HG03159 (cell line): ENCODE data around the gene SDK1.

Source experiments
- ATAC-seq: cut with Tn5 transposase; IDR thresholded peaks from one replicate; pipeline ENCODE4 v1.9.1; 2021; ENCODE audit warnings: mild to moderate bottlenecking, moderate library complexity; ENCODE audit not compliant: unreplicated experiment

Gene SDK1

DNA sequence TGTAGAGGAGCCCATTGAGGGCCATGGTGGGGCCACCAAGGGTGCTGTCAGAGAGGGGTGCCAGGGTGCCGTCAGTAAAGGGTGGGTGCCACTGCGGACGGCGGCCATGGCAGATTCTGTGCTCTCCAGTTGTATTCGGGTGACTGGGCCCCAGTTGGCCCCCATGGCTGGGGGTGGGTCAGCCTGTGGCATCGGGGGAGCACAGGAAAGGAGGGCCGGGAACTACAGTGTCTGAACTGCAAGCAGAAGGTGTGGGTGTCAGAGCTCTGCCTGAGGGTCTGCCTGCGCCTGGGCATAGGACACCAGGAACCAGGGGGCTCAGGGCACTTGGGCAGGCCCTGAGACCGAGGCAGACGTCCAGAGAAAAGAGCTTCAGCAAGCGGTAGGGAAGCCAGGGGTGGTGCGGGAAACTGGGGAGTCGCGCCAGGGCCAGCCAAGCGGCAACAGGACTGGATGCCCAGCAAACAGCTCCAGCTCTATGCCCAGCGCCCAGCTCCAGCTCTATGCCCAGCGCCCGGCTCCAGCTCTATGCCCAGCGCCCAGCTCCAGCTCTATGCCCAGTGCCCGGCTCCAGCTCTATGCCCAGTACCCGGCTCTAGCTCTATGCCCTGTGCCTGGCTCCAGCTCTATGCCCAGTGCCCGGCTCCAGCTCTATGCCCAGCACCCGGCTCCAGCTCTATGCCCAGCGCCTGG, 878.8 kb downstream of the SDK1 start:
- ATAC-seq, result no peak

DNA sequence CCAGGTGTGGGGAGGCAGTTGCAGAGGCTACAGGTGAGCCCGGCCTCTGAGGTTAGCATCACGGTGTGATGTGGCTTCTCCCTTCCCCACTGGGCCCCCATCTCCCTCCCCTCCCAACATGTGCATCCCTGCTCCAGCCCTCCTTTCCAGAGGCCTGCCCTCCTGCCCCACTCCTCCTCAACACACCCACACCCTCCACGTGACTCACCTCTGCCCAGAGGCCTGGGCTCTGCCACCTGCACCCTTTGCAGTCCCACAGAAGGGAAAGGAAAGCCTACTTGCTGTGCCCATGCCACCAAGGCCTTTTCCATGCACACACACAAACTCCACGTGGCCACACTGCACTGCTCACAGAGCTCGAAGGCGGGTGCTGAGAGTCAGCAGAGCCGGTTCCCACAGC, 880.4 kb downstream of the SDK1 start:
- ATAC-seq, result no peak

DNA sequence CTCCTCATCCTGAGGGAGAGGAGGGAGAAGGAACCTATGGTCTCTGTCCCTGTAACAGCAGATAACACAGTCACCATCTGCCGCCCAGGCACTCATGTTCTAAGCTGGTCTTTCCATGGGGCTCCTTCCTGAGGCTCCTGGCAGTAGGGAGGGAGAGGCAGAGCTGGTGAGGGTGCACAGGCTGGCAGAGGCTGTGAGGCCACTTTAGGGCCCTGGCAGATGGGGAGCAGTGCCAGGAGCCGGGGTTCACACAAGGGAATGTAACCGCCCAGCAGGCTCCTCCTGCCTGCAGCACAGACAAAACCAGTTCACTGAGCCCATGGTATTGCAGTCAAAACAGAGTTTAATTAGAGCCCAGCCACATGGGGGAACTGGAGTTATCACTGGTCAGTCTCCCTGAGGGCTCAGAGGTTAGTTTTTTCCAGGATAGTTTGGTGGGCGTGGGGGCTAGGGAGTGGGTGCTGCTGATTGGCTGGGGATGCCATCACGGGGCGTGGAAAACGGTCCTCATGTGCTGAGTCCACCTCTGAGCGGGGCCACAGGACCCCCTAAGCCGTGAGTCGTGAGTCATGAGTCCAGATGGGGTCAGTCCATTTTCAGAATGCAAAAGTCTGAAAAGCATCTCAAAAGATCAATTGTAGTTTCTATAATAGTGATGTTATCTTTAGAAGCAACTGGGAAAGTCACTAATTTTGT, 881.7 kb downstream of the SDK1 start:
- ATAC-seq, result no peak

DNA sequence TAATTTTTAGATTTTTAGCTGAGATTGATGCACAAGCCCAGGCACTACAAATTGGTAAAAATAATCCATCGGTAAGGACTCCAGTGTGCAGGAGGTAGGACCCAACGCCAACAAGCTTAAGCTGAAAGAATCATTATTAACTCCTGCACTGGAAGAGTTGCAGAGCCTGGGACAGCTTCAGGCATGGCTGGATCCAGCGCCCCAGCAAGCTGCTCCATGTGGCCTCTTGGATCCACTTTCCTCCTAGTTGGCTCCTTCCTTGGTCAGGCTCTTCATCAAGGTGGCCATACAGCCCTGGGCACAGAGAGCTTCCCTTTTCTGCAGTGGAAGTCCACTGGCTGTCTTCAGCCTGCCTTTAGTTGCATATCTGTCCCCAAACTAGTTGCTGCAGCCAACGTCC, 883.6 kb downstream of the SDK1 start:
- ATAC-seq, result no peak

DNA sequence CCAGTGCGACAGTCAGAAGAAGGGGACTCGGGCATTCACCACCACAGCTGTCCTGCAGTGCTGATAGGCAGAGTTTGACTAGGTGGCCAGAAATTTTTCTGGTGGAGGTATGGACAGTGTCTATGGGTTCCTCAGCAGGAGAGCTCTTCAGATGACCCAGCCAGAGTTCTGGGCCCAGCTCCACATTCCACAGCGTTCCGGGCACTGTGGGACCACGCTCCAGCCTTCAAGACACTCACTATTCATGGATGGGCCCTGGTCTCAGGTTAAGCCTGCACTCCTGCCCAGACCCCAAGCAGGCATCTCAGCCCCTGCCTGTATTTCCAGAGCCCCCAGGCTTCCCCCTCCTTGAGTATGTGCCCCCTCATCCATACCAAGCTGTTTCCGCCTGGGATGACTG, 884.1 kb downstream of the SDK1 start:
- no peak for ATAC-seq

DNA sequence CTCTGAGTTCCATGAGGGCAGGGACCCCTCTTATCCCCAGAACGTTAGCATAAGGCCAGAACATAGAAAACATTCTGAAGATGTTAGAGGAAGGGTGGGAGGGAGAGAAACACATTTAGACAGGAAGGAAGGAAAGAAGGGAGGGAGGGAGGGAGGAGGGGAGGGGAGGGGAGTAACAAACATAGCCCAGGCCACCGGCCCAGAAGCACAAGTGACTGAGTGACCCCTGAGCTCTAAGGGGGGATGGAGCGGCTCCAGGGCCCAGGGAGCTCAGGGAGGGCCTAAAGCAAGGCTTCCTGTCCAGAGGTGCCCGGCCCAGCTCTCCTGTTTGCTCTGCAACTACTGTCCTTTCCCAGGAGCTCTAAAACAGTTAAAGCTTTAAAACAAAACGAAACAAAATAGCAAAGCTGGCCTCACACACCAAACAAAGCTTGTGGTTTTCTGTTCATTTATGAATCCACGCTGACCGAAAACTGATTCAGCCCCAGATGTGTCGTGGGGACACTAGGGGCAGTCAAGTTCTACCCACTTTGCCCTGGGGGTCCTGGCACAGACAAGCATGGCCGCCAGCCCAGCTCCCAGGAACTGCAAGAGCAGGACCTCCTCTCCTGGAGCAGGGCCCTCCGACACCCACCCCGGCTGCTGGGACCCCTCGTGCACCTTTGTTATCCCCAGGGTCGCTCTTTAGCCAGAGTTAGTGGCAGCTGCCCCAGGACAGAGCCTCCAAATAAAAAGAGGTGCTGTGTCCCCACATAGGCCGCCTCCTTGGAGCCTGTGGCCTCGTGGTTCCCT, 884.9 kb downstream of the SDK1 start:
- ATAC-seq, result no peak

DNA sequence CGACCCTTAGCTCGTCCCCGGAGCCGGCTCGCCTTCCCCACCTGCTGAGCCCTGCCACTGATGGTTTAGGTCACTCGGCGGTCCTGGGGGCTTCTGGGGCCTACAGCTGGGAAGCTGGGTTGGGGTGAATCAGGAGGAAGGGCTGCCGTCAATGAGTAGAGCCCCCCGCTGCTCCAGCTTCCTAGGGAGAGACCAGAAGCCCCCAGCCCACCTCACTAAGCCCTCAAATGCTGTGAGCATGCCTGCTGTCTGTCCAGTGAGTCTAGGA, 885.4 kb downstream of the SDK1 start:
- ATAC-seq, result no peak

DNA sequence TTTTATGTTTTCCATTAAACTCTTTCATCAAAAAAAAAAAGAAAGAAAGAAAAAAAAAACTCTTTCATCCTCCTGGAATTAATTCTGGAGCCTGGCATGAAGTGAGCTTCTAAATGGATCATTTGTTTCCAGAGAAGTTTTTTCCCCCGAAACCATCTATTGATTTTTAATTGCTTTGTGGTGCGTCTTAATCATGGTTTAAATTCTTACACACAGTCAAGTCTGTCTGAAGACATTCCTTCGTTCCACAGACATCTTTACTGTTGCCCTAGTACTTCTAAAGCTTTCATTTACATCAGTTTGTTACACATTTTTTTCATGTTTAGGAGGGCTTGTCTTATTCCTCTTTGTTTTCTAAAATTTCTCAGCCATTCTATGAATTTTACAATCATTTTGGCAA, 887.6 kb downstream of the SDK1 start:
- no peak for ATAC-seq

DNA sequence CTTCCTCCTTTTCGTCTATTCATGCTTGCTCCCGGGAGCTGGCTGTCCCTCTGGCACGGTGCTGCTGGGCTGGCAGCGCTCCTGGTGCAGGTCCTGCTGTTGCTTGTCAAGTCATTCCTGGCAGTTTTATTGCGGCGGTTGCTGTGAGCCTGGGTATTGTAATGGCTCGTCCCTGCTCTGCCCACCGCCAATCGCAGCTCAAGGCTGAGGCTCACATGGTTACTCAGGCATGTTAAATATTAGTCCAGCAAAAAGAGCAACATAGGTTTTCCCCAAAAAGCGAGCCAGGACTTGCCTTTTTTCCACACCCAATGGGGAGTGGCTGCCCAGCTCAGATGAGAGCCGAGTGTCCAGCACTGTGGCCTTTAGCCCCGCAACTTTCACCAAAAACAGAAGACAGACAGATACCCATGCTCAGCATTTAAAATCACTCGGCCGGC, 888.1 kb downstream of the SDK1 start:
- no peak for ATAC-seq

DNA sequence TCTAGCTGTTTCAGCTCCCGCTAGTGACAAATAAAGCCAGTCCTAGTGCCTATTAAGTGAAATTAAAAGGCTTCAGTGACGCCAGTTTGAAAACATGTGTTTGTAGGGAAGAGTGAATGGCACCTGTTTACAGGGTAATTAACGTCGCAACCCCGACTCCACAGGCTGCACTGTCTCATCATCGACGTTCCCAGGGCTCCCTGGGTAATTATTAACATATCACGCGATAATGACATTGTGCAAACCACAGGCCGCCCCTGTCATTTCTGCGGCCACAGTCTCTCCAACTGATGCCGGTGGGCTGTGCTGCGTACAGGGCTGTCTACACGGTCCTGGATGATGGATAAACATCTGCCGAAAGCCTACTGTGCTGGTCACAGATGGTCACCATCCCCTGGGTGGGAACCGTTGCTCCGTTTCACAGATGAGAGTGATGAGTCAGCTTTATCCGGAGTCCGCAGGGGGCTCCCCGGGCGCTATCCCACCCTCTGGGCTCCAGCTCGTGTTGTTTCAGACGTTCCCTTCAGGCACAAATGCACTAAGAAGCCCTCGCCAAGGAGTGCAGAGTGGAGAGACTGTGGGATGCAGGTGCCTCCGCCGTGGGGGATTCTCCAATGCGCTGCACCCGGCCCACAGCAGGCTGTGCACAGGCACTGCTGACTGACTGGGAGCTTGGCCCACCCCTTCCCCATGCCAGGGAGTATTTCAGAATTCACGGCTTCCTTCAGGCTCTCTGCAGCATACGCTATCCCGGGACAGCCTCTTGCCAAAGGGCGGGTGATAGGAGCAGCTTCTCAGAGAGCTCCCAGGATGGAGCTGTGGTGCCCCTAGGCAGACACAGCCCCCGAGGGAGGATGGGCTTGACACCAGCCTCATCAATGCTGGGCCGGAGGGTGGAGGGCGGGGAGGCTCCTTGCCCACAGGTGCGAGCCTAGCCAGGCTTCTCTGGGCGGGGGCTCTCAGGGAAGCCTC, 889.2 kb downstream of the SDK1 start:
- no peak for ATAC-seq

DNA sequence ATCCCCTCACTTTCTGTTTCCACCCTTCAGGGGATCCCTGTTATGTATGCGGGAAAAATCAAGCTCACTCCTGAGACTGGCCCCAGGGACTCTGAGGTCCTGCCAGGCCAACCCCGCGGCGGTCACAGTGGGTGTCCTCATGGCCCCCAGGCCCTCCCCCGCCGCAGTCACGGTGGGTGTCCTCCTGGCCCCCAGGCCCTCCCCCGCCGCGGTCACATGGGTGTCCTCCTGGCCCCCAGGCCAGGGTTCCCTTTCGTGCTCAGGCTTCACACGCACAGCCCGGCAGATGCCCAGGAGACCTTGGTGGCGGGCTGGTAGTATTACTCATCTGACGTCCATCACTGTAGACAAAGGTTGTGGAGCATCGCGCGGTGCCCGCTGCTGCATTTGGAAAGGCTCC, 890.0 kb downstream of the SDK1 start:
- ATAC-seq, result no peak

DNA sequence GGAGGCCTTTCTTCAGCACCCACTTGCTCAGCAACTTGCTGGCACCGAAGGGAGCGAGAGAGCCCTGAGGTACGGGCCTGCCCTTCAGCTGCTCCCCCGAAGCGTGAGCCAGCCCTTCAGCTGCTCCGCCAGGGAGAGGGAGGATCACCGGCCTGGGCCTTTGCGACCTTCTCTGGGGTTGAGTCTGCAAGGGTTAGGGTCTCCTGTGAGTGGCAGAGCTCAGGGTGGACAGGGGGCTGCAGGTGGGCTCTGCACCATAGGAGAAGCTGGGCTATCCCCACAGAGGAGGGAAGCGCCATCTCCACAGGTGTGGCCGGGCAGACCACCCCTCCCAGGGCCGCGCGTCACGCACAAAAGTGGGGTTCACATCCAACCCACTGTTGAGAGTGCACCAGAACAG, 890.5 kb downstream of the SDK1 start:
- no peak for ATAC-seq

DNA sequence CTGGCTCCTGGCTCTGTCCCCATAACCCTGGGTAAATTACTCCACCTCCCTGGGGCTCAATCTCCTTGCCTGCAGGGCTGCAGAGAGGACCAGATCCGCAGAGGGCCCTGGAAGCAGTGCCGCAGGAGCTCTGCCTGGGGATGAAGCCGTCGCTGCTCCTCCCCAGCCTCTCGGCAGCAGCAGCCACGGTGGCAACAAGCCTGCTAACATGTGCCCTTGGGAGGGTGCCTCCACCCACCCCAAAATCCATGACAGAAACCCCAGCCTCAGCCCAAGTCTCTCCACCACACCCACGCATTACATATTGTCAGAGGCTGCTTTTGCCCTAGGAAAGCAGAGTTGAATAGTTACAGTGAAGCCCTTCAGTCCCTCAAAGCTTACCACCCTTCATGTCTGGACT, 894.6 kb downstream of the SDK1 start:
- ATAC-seq, result no peak

DNA sequence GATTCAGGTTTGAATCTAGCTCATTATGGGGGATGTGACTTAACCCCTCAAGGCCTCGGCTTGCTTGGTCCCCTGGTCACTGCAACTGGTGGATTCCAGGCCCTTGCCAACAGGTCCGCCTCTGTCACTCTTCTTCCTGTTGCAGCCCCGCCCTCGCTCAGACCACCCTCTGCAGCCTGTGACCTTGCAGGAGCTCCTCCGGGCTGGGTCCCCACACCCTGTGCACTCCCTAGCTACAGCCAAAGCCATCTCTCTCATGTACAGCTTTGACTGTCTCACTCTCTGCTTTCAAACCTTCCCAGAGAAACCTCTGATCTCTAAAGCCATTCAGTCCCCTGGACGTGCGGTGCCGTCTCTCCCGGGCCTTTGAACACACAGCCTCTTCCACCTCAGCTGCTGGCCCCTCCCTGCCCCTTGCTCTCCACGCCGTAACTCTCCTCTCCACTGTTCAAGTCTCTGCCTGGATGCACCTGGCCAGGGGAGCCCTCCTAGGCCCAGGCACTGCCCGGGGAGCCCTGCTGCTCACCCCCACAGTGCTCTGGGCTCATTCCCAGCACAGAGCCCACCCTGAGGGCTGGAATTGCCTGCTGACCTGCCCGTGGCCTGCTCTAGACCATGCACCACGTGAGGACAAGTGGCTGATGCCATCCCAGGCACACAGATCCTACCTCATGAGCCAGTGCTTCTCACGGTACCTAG, 895.2 kb downstream of the SDK1 start:
- ATAC-seq, result no peak

DNA sequence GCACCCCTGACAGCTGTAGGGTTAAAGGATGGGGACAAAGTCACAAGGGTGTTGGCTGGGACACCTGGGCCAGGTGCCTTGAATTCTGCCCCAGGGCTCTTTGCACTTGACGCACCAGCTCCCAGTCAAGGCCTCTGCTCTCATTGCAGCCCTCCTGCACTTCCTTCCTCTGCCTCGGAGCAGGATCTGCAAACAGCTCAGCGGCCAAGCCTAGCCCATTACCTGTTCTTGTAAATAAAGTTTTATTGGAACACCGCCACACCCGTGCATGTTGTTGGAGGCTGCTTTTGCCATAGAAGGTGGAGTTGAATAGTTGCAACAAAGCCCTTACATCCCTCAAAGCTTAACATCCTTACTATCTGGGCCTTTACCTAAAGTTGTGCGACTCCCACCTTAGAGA, 897.2 kb downstream of the SDK1 start:
- no peak for ATAC-seq

DNA sequence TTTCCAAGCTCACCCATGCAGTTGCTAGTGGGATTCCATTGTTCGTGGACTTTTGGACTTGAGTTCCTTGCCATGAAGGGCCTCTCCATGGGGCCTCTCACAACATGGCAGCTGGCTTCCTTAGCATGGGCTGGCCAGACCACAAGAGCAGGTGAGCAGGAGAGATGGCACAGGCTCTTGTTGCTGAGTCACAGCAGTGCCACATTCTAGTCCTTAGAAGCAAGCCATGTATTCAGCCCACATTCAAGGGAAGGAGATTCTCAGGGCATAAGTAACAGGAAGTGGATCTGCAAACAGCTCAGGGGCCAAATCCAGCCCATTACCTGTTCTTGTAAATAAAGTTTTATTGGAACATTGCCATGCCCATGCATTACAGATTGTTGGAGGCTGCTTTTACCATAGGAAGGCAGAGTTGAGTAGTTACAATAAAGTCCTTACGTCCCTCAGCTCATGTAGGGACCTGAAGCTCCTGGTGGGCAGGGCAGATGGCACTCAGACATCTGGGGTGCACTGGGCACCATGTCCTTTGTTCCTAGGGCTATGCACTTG, 899.6 kb downstream of the SDK1 start:
- ATAC-seq, result no peak

DNA sequence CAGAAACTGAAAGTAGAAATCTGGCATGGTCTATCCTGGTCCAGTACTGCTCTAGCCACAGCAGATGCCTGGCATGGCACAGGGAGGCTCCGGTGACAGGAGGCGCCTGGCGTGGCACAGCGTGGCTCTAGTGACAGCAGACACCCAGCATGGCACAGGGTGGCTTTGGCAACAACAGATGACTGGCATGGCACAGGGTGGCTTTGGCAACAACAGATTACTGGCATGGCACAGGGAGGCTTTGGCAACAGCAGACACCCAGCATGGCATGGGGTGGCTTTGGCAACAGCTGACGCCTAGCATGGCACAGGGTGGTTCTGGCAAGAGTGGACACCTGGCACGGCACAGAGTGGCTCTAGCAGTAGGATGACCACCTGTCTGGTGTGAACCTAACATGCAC, 900.5 kb downstream of the SDK1 start:
- no peak for ATAC-seq

DNA sequence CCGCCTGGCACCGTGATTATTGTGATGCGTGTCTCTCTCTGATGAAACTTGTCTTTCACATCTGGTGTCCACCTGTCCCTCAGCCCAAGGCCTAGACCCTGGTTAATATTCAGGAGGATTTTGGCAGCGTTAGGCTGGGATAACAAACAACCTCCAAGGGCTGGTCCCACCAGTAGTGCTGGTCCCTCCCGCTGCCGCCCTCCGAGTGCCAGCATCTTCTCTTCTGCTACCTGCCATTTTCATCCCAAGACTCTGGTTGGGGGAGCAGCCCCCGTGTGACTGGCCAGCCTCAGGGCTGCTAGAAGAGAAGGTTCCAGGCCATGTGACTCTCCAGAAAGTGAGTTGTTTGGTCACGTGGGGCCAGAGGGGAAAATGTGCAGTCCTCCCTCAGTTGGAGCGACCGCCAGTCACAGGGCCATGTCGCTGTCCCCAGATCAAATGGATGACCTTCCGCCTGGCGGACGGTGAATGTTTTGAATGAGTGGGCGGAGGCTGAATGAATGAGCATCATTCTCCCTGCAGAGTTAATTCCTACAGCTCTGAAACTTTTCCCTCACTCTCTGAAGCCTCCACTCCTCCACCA, 901.2 kb downstream of the SDK1 start:
- ATAC-seq, result no peak

DNA sequence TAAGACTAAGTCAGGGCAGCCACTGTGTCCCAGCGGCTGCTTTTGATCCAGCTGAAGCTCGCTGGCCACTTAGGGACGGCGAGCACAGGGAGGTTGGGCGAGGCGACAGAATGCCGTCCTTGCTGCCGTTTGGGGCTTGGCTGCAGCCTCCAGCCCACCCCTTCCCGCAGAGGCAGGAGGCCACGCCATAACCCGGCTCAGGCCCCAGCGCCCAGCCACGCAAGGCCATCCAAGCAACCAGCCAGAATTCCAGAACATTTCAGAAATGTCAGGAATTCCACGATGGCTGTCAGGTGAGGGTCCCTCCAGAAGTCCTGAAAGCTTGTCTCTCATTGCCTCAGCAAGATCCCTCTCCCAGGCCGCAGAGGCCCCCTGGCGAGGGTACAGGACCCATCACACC, 901.9 kb downstream of the SDK1 start:
- ATAC-seq, result no peak
